BLaER1 treated with 17β-estradiol and CSF1 and Interleukin-3, amounts not matched to agents 10 nM and 100 nM (cell line): Measurements from ENCODE around the gene PRDM10.
"Not testable (repeated sequence)": the region's sequence is repeated elsewhere in the genome, so short reads cannot be mapped to it uniquely, and the experiment has no call there.

Experiments used
- H3K27ac ChIP-seq, 11 experiments: shearing (Covaris generic); formaldehyde crosslinking; 2 replicates each; pipeline ENCODE4 v1.8.1; 2022
- H3K27me3 ChIP-seq, 11 experiments: shearing (Covaris generic); formaldehyde crosslinking; 2 replicates each; pipeline ENCODE4 v1.8.1; 2022
- H3K36me3 ChIP-seq, 11 experiments: shearing (Covaris generic); formaldehyde crosslinking; 2 replicates each; pipeline ENCODE4 v1.8.1; 2022
- H3K4me1 ChIP-seq, 10 experiments: shearing (Covaris generic); formaldehyde crosslinking; 2 replicates each; pipeline ENCODE4 v1.8.1; 2022
- H3K4me2 ChIP-seq, 11 experiments: shearing (Covaris generic); formaldehyde crosslinking; 2 replicates each; pipeline ENCODE4 v1.8.1; 2022
- H3K4me3 ChIP-seq, 10 experiments: shearing (Covaris generic); formaldehyde crosslinking; 2 replicates each; pipeline ENCODE4 v1.8.1; 2022
- H3K9ac ChIP-seq, 11 experiments: shearing (Covaris generic); formaldehyde crosslinking; 2 replicates each; pipeline ENCODE4 v1.8.1; 2022
- H3K9me3 ChIP-seq, 11 experiments: shearing (Covaris generic); formaldehyde crosslinking; replicated peaks in 1 of 11; 2 replicates each; pipeline ENCODE4 v1.8.1; 2022
- H4K20me1 ChIP-seq, 11 experiments: shearing (Covaris generic); formaldehyde crosslinking; 2 replicates each; pipeline ENCODE4 v1.8.1; 2022
- Cebpa-rat ChIP-seq, 11 experiments: shearing (Covaris generic); IDR thresholded peaks; 2 replicates each; pipeline ENCODE4 v1.8.1; 2022

PRDM10 gene

DNA sequence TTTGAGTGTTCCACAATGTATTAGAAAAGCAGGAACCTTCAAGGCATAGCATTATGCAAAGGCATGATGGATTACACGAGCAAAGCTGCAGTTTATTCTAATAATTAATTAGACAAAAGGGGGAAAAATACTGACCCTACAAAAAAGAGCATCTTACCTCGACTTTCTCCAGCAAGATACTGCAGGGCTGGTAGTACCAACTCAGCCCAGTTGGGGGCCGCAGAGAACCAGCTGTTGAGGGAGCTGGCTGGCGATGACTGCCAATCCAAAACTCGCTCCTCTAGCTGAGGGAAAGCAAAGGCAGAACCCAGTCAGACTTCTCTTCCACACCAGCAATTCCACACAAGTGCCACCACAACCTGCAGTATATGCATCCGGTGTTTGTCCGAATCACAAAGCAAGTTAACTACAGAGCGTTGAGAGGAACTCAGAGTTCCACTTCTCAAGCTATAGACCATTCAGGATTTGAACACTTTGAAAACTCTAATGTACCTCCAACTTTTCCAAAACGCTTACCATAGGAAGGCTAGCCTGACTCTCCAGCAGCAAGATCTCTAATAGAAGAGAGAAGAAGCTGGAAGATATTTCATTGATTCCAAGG is 121.0 kb downstream of the PRDM10 start:
- Histone ChIP-seq H3K27ac (no peak overlapping the region), H3K27me3 (no peaks in the 10 kb centered on the region), H3K9ac (no peak overlapping the region), H3K4me3 (no peak overlapping the region), H3K4me2 (no peak overlapping the region), H3K9me3 (no peaks in the 10 kb centered on the region), H3K4me1 (no peaks in the 10 kb centered on the region), H3K36me3 (peaks cover 100% of the 10 kb centered on the region in 11 experiments), H4K20me1 (peaks cover 0 to 36% (median 13%) of the 10 kb centered on the region in 11 experiments; a peak in 10 of 22 replicates)
- no peak for TF ChIP-seq Cebpa-rat (IDR thresholded peaks at IDR 0.05)

DNA sequence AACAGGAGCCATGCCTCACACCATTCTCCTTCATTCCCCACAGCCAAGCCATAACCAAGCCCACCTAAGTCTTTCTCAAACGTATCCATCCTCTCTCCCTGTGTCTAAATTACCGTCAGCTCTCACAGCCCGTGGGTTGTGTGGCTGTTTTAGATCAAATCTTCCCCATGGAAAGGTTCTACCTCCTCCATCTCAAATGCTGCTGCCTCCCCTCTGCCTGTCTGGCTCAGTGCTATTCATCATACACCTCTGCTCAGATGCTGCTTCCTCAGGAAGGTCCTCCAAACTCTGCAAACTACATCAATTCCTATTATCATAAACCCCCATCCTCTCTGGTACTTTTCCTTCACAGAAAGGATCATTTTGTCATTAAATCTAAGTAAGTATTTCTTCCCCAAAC is 122.3 kb downstream of the PRDM10 start:
- Histone ChIP-seq H3K27ac (no peak overlapping the region), H3K27me3 (no peaks in the 10 kb centered on the region), H4K20me1 (peaks cover 0 to 36% (median 13%) of the 10 kb centered on the region in 11 experiments; a peak in 10 of 22 replicates), H3K4me1 (no peaks in the 10 kb centered on the region), H3K4me2 (no peak overlapping the region), H3K4me3 (no peak overlapping the region), H3K9ac (no peak overlapping the region), H3K36me3 (peaks cover 99 to 100% (median 100%) of the 10 kb centered on the region in 11 experiments), H3K9me3 (no peaks in the 10 kb centered on the region)
- TF ChIP-seq Cebpa-rat (IDR thresholded peaks at IDR 0.05), result no peak

DNA sequence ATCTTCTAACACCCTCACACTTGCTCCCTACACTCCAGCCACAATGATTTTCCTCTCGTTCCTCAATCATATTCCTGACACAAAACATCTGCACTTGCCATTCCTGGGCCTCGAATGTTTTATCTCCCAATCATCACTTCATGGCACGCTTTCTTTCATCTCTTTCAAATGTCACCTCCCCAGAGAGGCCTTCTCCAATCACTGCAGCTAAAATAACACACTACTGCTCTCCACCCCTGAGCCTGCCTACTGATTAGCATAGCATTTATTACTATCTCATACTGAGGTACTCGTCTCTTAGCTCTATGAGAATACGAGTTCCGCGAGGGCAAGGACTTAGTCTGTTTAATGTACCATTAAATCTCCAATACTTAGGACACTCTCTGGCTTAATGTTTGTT is 130.7 kb downstream of the PRDM10 start:
- no peaks in the 10 kb centered on the region for H3K27me3 ChIP-seq
- no peak overlapping the region for H3K9ac ChIP-seq
- no peak for TF ChIP-seq Cebpa-rat (IDR thresholded peaks at IDR 0.05)
- peaks cover 0 to 20% (median 6%) of the 10 kb centered on the region in 11 experiments; a peak in 11 of 22 replicates for H4K20me1 ChIP-seq
- H3K4me3 ChIP-seq, result no peak overlapping the region
- no peaks in the 10 kb centered on the region for H3K9me3 ChIP-seq
- peaks cover 0 to 8% (median 0%) of the 10 kb centered on the region in 10 experiments; a peak in 7 of 20 replicates for H3K4me1 ChIP-seq
- peaks cover 91 to 100% (median 100%) of the 10 kb centered on the region in 11 experiments for H3K36me3 ChIP-seq
- no peak overlapping the region for H3K4me2 ChIP-seq
- H3K27ac ChIP-seq, result no peak overlapping the region

DNA sequence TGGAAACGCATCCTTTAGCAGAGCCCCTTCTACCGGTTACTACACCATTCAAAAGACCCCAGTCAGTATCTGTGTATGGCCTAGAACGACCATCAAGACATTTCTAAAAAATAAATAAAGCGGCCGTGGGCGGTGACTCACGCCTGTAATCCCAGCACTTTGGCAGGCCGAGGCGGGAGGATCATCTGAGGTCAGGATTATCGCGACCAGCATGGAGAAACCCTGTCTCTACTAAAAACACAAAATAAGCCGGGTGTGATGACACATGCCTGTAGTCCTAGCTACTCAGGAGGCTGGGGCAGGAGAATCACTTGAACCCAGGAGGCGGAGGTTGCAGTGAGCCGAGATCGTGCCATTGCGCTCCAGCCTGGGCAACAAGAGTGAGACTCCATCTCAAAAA is 134.0 kb downstream of the PRDM10 start:
- not testable (repeated sequence) for H3K9me3 ChIP-seq, H3K9ac ChIP-seq, H3K27me3 ChIP-seq, H3K27ac ChIP-seq, H3K4me2 ChIP-seq, H3K4me3 ChIP-seq
- Histone ChIP-seq H3K4me1 (peaks cover 0 to 19% (median 9%) of the 10 kb centered on the region in 10 experiments; a peak in 10 of 20 replicates), H3K36me3 (peaks cover 91 to 100% (median 100%) of the 10 kb centered on the region in 11 experiments), H4K20me1 (peaks cover 0 to 27% (median 13%) of the 10 kb centered on the region in 11 experiments; a peak in 11 of 22 replicates)

DNA sequence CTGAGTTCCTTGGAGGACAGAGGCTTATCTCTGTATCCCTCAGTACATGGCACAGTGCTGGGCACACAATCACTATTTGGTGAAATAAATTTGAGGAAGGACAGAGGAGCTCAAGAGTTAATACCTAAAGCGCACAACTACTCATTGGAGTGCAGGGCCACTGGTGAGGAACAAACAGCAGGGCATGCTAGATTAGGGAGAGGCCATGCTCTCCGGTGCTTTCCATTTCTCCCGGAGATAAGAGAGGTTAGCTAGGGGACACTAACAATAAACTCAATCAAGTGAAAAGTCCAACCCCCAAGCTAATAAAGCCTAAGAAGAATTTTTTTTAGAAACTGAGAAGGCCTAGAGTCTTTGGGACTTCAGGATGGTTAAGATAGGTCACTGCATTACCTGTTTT is 136.3 kb downstream of the PRDM10 start:
- Histone ChIP-seq H3K36me3 (peaks cover 89 to 100% (median 97%) of the 10 kb centered on the region in 11 experiments), H3K27ac (no peak overlapping the region)

DNA sequence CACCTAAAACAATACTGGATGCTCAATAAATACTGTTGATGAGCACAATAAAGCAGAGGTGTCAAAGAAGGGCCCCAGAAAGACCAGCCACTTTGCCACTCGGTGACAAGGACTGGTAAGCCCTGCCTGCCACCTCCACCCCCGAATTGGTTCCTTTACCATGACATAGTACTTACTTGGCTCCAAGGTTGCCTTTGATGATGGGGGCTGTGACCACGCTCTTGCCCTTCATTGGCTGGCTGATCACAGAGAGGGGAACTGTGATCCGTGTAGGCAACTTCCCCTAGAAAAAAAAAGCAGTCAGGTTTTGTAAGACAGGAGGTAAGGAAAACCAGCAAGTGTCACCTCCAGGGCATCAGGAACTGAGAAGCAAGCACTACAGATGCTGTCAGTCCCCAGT is 136.9 kb downstream of the PRDM10 start:
- peaks cover 0 to 27% (median 9%) of the 10 kb centered on the region in 11 experiments; a peak in 11 of 22 replicates for H4K20me1 ChIP-seq
- no peak overlapping the region for H3K4me3 ChIP-seq
- H3K36me3 ChIP-seq, result peaks cover 89 to 100% (median 97%) of the 10 kb centered on the region in 11 experiments
- H3K9me3 ChIP-seq, result no peaks in the 10 kb centered on the region
- H3K4me1 ChIP-seq, result peaks cover 0 to 19% (median 9%) of the 10 kb centered on the region in 10 experiments; a peak in 10 of 20 replicates
- no peak overlapping the region for H3K27ac ChIP-seq
- no peak for TF ChIP-seq Cebpa-rat (IDR thresholded peaks at IDR 0.05)
- peak overlapping the region in 3 of 11 experiments; percentile 7 to 22 (median 7); a peak in 1 of 22 replicates for H3K4me2 ChIP-seq
- H3K27me3 ChIP-seq, result no peaks in the 10 kb centered on the region
- no peak overlapping the region for H3K9ac ChIP-seq

More for the DNA sequence above, 136.3 kb downstream of the PRDM10 start:
- no peak for TF ChIP-seq Cebpa-rat (IDR thresholded peaks at IDR 0.05)
- Histone ChIP-seq H3K27me3 (no peaks in the 10 kb centered on the region), H3K9me3 (no peaks in the 10 kb centered on the region), H3K4me3 (no peak overlapping the region), H3K9ac (no peak overlapping the region), H3K4me1 (peaks cover 0 to 19% (median 9%) of the 10 kb centered on the region in 10 experiments; a peak in 10 of 20 replicates), H4K20me1 (peaks cover 0 to 27% (median 9%) of the 10 kb centered on the region in 11 experiments; a peak in 11 of 22 replicates), H3K4me2 (0 out of 22 replicates have a peak overlapping the region, but pooled peaks of 2 of the 11 experiments have one; percentile 7 to 24)

DNA sequence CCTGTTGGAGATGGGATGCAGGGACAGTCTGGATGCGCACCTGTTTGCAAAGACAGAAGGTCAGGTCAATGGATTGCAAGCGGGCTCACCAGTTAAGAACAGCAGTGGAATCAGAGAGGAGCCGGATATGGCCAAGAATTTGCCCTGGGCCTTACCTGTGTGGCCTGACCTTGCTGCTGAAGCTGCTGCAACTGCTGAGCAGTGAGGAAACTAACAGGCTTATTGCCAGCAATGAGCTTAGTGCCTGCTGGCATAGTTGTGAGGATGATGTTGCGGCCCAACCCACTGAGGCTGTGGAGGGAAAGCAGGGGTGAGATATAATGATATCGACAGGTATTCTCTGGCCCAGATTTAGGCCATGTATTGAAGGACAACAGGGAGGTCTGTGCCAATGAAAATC is 137.8 kb downstream of the PRDM10 start:
- TF ChIP-seq Cebpa-rat (IDR thresholded peaks at IDR 0.05), result no peak
- H4K20me1 ChIP-seq, result peaks cover 0 to 27% (median 8%) of the 10 kb centered on the region in 11 experiments; a peak in 10 of 22 replicates
- no peak overlapping the region for H3K27ac ChIP-seq
- H3K4me3 ChIP-seq, result no peak overlapping the region
- H3K4me2 ChIP-seq, result no peak overlapping the region
- H3K9me3 ChIP-seq, result no peaks in the 10 kb centered on the region
- H3K36me3 ChIP-seq, result peaks cover 89 to 100% (median 97%) of the 10 kb centered on the region in 11 experiments
- H3K4me1 ChIP-seq, result peaks cover 0 to 19% (median 9%) of the 10 kb centered on the region in 10 experiments; a peak in 10 of 20 replicates
- no peaks in the 10 kb centered on the region for H3K27me3 ChIP-seq
- H3K9ac ChIP-seq, result no peak overlapping the region

DNA sequence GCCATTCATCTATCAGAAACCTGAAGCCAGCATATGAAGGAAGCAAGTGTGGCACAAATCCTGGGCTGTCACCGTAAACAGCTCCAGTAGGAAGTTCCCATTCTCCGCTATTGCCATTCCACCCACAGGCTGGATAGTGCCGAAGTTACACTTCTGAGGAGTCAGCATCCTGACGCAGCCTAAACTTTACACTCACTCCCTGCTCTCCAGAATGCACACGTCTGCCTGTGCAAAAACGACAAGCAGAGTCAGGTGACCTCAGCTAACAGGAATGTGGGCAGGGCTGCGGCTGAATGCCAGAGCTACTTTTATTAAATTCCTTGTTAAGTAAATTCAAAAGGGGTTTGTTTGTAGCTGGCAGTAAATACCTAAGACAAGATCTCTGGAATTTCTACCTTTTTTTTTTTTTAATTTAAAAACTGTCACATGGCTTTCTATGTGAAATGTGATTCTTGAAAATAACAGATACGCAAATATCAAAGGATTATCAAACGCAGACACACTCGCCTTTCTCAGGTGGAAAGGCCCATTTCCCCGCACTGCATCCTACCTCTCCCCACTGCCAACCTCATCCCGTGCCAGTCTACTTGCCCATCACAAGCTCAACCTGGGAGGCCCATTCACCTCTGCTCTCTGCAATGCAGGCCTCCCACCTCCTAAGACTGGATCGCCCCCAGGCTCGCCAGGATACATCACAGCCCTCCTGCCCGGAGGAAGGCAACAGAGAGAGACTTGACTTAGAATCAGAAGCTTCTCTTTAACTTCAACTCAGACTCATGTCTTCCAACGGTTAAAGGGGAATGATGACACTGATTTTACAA is 140.7 kb downstream of the PRDM10 start:
- Histone ChIP-seq H3K27me3 (no peaks in the 10 kb centered on the region), H3K4me2 (no peak overlapping the region), H3K4me3 (no peak overlapping the region), H3K27ac (no peak overlapping the region), H3K9ac (no peak overlapping the region), H3K4me1 (peaks cover 0 to 14% (median 6%) of the 10 kb centered on the region in 10 experiments; a peak in 10 of 20 replicates), H3K36me3 (peaks cover 78 to 99% (median 90%) of the 10 kb centered on the region in 11 experiments), H4K20me1 (peaks cover 0 to 14% (median 3%) of the 10 kb centered on the region in 11 experiments; a peak in 7 of 22 replicates), H3K9me3 (no peaks in the 10 kb centered on the region)
- TF ChIP-seq Cebpa-rat (IDR thresholded peaks at IDR 0.05), result no peak

DNA sequence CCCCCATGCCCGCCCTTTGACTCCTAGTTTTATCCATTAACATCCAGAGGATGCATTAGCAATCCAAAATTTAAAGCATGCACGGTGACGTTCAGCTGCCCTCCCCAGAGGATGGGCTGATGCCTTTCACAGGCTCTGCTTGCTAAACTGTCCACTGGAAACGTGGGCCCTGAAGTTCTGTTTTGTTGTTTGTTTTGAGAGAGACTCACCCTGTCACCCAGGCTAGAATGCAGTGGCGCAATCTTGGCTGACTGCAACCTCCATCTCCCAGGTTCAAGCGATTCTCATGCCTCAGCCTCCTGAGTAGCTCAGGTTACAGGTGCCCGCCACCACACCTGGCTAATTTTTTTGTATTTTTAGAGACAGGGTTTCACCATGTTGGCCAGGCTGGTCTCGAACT is 146.6 kb downstream of the PRDM10 start:
- TF ChIP-seq Cebpa-rat (IDR thresholded peaks at IDR 0.05), result no peak
- no peak overlapping the region for H3K4me3 ChIP-seq
- H3K27me3 ChIP-seq, result no peaks in the 10 kb centered on the region
- H3K27ac ChIP-seq, result no peak overlapping the region
- no peak overlapping the region for H3K9ac ChIP-seq
- H3K9me3 ChIP-seq, result no peaks in the 10 kb centered on the region
- H3K4me2 ChIP-seq, result no peak overlapping the region
- no peaks in the 10 kb centered on the region for H4K20me1 ChIP-seq
- H3K36me3 ChIP-seq, result peaks cover 22 to 40% (median 32%) of the 10 kb centered on the region in 11 experiments
- peaks cover 0 to 15% (median 12%) of the 10 kb centered on the region in 10 experiments; a peak in 15 of 20 replicates for H3K4me1 ChIP-seq
